RPMI7951 (cell line): ENCODE measurements around the gene UBD. TPM values are rescaled to one million over a fixed set of nuclear protein-coding genes. Genes with fewer than 3 reads are reported as not detected.

Experiments used
- DNase-seq: peaks from one replicate; pipeline ENCODE4 v3.0.0-alpha.2; 2012; ENCODE audit warnings: low read depth
- total RNA-seq: library from RNA; depleted of rRNA; stranded (reverse); fragments of >200 nt; shearing (Covaris generic); gene quantifications from 2 replicates; pipeline ENCODE4 v1.2.3, GENCODE V29; 2014; rRNA removed

UBD gene
- total RNA-seq, 1 experiment from 2014 or later, result not detected

DNA sequence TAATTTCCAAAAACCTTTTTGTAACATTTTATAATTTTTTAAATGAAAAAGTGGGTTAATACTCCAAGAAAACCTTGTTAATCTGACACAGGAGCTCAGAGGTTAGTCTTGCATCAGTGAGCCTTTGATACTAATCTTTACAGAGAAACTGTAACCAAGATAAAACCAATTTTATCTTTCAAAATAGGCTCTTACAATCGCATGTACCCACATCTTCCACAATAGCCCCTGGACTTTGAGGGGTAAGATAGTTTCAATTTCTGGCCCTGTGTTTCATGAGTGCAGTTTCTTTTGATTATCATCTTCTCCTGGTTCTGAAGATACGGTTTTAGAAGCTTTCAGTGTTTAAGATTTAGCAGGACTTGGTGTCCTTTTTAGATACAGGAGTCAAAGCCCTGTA is 37.3 kb downstream of the UBD start:
- DNase-seq, result no peak

DNA sequence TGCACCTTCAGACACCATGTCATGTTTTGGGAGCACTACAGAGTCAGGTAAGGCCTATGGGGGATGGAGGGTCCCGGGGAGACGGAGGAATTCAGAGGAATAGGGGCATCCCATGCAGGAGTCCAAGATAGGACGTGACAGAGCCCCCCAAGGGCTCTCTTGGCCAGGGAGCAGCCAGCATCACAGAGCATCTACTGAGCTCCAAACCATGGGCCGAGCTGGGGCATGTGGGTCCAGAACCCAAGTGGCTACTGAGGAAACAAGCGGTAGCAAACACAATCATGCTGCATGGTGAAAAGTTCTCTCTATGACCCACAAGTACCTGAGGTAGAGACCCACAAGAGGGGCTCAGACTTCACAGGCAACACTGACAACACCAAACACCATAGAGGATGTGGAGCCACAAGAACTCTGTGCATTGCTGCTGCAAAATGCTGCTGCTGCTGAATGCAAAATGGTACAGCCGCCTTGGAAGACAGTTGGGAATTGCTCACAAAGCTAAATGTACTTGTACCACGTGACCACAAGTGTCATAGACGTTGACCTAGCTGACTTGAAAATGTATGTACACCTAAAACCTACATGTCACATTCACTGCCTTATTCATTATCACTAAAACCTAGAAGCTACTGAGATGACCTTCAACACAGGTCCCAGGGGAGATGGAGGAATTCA is 38.4 kb downstream of the UBD start:
- DNase-seq, result no peak

DNA sequence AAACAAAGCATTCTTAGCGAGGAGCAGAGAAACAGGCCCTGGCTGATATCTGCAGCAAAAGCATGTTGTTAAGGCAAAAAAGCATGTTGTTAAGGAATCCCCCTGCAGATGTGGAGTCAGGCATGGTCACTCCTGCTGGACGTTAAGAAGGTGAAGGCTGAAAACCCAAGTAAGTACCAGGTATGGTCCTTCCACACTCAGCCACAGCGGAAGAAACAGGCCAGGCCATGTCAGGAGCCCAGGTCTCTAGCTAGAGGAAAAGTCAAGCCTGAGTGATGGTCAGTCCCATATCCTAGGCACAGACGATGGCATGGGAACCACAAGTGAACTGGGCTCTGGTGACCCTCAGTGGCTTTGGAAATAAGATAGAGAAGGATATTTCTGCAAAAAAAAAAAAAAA is 39.3 kb downstream of the UBD start:
- no peak for DNase-seq

DNA sequence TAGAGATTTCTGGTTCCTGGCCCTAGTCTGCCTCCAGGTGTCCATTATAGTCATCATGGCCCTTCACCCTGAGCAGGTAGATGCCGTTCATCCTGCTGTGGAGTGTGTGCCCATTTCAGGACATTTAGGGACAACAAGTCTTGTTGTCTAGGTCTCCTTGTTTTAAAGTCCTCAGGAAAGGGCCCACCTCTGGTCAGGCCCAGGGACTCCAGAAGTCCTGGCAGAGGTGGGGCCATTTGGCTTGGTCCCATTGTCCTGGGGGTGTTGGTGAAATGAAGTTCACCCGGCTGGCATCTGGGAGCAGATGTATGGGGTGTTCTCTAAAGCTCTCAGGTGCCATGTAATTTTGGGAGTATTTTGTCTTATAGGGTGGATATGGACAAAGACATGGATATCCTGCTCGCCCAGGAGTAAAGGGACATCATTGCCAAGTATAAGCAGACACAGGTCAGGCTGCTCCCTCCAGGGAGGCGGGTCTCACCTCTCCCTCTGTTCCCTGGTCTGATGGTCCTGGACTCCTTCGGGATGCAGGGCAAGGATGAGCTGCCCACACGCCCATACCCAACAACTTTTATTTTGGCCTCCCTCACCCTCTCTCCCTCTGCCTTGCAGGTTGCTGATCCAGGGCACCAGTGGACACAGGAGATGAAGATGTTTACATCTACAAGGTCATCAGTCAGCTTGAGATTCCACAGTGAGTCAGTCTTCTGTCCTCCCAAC is 40.1 kb downstream of the UBD start:
- DNase-seq, result no peak

DNA sequence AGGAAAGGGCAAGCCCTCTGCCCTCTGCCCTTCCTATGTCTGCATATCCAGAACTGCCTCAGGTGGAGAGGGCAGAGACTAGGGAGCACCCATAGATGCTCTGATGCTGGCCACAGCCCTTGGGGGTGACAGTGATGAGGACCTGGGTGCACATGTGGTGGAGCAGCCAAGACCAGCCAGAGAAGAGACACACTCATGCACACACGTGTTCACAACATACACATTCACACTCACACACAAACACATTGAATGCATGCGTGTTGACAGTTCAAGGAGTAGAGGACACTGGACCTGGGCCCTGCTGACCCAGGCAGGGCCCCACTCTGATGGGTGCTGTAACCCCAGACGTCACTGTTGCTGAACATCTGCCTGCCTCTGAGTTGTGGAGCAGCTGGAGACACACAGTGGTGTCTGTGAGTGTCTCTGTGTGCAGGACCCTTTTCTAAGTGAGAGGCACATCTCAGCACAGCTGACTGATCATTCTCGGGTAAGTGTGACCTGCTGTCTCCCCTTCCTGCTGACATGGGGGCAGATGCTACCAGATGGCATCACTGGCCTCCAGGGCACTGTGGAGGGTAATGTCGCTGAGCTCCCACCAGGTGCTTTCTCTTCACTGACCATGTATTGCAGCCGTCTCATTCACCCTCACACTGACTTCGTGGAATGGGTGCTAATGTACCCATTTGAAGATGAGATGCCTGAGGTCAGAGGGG is 41.6 kb downstream of the UBD start:
- DNase-seq, result no peak

DNA sequence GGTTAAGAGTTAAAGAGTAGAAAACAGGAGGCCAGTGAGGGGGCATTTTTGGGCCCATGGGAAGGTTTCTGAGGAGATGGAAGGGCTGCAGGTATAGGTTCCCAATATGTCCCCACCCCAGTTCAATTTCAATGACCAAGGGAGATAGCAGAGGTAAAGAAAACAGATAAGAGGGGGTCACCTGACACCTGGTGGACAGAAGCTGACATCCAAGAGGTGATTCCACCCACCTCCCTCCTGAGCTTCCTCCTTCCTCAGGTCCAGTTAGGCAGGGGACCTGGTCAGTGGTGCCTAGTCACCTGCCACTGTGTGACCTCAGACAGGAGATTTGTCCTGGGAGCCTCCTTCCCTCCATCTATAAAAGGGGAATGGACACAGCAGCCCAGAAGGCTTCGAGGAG is 42.3 kb downstream of the UBD start:
- DNase-seq, result no peak

DNA sequence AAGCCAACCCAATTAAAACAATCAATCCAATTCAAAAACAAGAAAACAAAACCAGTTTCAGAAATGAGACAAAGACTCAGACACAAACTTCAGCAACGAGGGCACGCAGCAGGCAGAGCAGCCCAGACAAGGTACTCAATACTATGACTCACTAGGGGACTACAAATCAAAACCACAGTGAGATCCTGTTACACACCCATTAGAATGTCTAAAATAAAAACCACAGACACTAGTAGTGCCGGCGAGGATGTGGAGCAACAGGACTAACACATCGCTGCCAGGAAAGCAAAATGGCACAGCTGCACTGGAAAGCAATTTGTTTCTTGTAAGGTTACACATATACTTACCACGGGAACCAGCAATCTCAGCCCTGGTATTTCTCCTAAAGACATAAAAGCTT is 43.4 kb downstream of the UBD start:
- DNase-seq, result peak; percentile 89

DNA sequence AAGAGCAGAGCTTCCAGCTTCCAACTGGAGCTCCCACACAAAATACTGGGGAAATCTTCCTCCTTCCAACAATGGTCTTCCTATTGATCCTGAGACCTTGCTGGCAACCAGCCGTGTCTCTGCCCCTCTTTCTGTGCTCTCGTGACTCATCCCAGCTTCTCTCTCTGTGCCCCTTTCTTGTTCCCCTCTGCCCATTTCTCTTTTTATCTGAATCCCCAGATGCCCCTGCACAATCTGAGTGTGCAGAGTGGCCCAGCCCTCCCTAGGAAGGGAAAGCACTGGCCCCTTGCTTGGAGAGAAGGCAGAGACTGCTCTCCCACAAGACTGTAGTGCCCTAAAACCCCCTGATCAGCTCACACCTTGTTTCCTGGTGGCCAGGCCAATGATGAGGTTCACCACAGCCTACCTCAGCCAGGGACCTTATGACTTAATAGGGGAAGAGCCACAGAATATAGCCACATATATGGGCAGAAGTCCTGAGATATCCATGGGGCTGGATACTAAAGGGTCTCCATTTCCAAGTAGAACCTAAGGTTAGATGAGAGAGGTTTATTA is 48.7 kb downstream of the UBD start:
- DNase-seq, result no peak

DNA sequence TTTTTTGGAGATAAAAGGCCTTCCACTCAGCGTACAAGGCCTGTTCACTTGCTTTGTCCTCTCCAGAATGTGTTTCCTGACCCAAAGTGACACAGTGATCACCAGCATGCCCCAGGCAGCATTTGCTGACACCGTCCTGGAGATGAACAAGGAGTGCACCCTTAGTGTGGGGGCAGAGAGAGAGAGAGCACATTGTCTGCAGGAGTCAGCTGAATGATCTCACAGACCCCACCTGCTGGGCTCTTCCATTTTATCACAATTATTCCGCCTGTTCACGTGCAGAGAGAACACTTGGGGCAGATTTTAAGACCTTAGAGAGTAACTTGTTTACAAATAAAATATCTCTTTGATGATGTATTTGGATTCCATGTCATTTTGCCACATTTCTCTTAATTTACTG is 49.3 kb downstream of the UBD start:
- no peak for DNase-seq

DNA sequence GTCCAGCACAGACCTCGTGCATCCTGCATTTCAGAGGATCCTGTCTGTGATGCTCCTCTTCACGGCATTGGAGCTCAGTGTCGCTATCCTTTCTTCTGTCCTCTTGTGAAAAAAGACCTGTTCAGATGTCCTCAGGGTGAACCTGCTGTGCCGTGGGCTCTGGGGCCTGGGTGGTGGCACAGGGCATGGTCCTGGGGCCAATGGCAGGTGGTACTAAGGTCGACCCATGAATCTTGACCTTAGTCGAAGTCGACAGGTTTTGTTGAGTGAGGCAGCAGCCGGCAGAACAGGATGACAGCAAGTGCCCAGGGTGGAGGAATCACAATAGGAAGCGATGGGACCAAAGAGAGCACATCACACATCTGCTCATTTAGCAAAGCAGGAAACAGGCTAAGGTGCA is 49.8 kb downstream of the UBD start:
- DNase-seq, result no peak

DNA sequence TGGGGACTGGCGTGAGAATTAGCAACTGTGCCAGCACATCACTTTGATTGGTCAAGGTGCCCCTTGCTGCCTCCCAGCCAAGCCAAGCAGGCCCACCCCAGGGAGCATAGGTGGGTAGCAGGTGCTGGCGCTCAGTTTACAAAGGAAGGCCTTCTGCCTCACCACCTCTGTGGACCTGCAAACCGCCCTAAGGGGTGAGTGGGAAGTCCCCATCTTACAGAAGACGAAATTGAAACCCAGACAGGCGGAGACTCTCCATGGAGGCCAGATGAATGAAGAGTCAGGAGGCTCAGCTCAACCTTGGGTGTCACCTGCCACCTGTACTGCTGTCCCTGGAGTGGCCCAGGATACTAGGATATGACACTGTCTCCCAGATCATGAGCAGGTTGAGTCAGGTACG is 50.3 kb downstream of the UBD start:
- DNase-seq, result no peak

DNA sequence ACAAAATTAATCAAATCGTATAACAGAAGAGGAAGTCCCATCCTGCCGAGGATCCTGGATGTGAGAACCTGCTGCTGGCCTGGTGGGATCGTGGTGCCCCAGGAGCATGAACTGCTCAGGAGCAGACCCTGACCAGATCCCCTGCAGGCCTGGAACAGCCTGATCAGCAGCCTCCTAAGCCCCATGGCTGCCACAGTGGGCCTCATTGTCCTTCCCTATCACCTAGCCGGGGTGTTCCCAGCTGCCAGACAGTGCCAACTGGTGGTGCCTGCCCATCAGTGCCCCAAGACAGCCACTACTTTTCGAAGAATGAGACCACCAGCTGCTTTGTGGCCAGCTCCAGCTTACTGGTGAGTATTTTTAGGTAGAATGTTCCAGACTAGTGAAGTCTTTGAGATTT is 52.2 kb downstream of the UBD start:
- no peak for DNase-seq

DNA sequence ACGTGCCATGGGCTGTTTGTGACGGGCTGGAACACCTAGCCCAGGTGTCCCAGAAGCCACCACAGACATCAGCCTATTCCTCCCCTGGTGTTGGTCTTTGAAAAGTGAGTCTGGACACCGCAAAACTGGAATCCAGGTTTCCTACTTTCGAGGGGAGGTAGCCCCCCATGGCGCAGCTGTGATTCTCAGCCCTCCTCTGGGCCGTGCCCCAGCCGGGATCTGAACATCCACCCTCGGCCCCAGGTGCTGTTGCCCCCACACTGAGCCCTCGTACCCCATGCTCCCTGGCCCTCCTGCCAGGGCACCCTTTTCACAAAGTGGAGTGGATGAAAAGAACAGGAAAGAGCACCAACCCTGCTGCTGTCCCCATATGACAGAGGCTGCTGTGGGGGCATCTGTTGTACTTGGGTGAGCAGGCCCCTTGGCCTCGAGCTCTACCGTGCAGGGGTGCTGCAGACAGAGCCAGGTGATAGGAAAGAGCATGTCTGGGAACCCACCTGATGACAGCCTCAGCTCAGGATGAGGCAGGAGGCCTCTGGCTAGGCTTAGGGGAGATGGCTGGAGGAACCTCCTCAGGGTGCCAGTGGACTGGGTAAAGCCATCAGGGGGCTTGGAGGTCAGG is 53.0 kb downstream of the UBD start:
- DNase-seq, result no peak

DNA sequence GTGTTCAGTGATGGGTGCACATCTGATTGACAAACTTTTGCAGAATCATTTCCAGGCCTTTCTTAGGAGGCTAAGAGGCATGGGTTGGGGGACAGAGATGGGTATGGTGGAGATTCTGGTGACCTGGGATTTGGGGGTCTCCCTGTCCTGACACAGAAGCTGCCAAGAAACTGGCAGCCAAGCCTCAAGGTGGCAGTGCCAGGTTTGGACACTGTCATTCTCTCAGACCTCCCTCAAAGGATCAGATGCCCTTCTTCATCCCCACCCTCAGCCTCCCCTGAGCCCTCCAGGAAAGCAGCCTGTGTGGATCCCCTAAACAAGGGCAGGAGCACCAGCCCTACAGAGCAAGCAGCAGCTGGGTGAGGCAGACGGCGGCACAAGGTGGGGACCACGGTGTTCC is 53.7 kb downstream of the UBD start:
- no peak for DNase-seq

Other genes starting within 250 kb of the UBD start
- gene OR5V1, start 190.9 kb downstream of the UBD start, total RNA-seq, result not detected in 2 replicates
- not detected in 2 replicates for gene OR12D3, start 184.4 kb downstream of the UBD start, total RNA-seq
- gene OR12D2, start 164.1 kb downstream of the UBD start, total RNA-seq, result not detected in 2 replicates
- gene OR12D1, start 144.8 kb downstream of the UBD start, total RNA-seq, result not detected in 2 replicates
- not detected in 2 replicates for gene OR10C1, start 120.4 kb downstream of the UBD start, total RNA-seq
- gene OR11A1, start 102.7 kb downstream of the UBD start, total RNA-seq, result not detected in 2 replicates
- not detected in 2 replicates for gene OR2H1, start 102.6 kb downstream of the UBD start, total RNA-seq
- gene MAS1L, start 71.8 kb downstream of the UBD start, total RNA-seq, result not detected in 2 replicates
- not detected in 2 replicates for gene OR2H2, start 25.4 kb upstream of the UBD start, total RNA-seq
- gene GABBR1, start 73.5 kb upstream of the UBD start, total RNA-seq, result 3.3 and 5.0 TPM in 2 replicates
- not detected in 2 replicates for gene MOG, start 97.4 kb upstream of the UBD start, total RNA-seq
- gene ZFP57, start 121.4 kb upstream of the UBD start, total RNA-seq, result not detected in 2 replicates
- gene HLA-F, start 163.7 kb upstream of the UBD start, total RNA-seq, result 59.1 and 69.5 TPM in 2 replicates